Measurements from ENCODE around the gene CAD.

Gene CAD

GRCh38 chr2:27288610-27289009 is 71.4 kb downstream of the CAD start:
- no peak overlapping the region for H3K4me3 ChIP-seq (ENCODE audit: low read depth, low read length)
- no peak for DNase-seq (ENCODE audit: low read depth)
- TF ChIP-seq CTCF (IDR thresholded peaks at IDR 0.05; ENCODE audit: low read depth, low read length) (no peak), POLR2A (IDR thresholded peaks at IDR 0.05; ENCODE audit: extremely low read depth, insufficient read length) (no peak), MAX (IDR thresholded peaks at IDR 0.05; ENCODE audit: low read depth, low read length) (no peak), MYC (IDR thresholded peaks at IDR 0.05; ENCODE audit: low read depth, low read length) (no peak)

- DNase-seq (ENCODE audit: low read depth) = no peak
- H3K4me3 ChIP-seq (ENCODE audit: low read depth, low read length) = no peak overlapping the region
- no peak for TF ChIP-seq MYC (IDR thresholded peaks at IDR 0.05; ENCODE audit: low read depth, low read length)
- TF ChIP-seq MAX (IDR thresholded peaks at IDR 0.05; ENCODE audit: low read depth, low read length) = no peak
- no peak for TF ChIP-seq CTCF (IDR thresholded peaks at IDR 0.05; ENCODE audit: low read depth, low read length)
- no peak for TF ChIP-seq POLR2A (IDR thresholded peaks at IDR 0.05; ENCODE audit: extremely low read depth, insufficient read length)
Measured at GRCh38 chr2:27290549-27290948, 73.4 kb downstream of the CAD start.

GRCh38 chr2:27291865-27292264 is 74.7 kb downstream of the CAD start:
- TF ChIP-seq POLR2A (IDR thresholded peaks at IDR 0.05; ENCODE audit: extremely low read depth, insufficient read length) = no peak
- TF ChIP-seq MYC (IDR thresholded peaks at IDR 0.05; ENCODE audit: low read depth, low read length) = no peak
- TF ChIP-seq CTCF (IDR thresholded peaks at IDR 0.05; ENCODE audit: low read depth, low read length) = no peak
- TF ChIP-seq MAX (IDR thresholded peaks at IDR 0.05; ENCODE audit: low read depth, low read length) = no peak
- H3K4me3 ChIP-seq (ENCODE audit: low read depth, low read length) = no peak overlapping the region
- DNase-seq (ENCODE audit: low read depth) = peak; percentile 35

Measured in NB4 (cell line).